Measurements from ENCODE around the gene MCM7.
A peak's percentile ranks its signal among the peaks of the same experiment; 100 is the strongest.

The MCM7 gene

DNA sequence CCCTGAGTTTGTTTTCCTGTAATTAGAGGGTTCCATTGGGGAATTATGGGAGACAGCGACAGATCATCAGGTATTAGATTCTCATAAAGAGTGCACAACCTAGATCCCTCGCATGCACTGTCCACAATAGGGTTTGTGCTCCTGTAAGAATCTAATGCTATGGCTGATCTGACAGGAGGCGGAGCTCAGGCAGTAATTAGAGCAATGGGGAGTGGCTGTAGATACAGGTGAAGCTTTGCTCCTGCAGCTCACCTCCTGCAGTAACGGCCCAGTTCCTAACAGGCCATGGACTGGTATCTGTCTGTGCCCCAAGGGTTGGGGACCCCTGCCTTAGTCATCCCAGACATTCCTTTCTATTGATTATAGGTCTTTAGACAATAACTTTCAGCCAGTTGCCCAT, 52.5 kb downstream of the MCM7 start:
- Mint-ChIP-seq H3K4me3 (peak overlapping the region; percentile 47), H3K27me3 (no peaks in the 10 kb centered on the region), H3K9me3 (no peaks in the 10 kb centered on the region), H3K27ac (ENCODE audit: low read depth) (peak overlapping the region; percentile 26), H3K36me3 (ENCODE audit: insufficient read depth) (peaks cover 2% of the 10 kb centered on the region), H3K4me1 (peaks cover 15% of the 10 kb centered on the region)
- no peak for ATAC-seq (replicated peaks; ENCODE audit: extremely low read depth, poor library complexity, severe bottlenecking)
- no peak for DNase-seq (ENCODE audit: low spot score in 2 of 2)

DNA sequence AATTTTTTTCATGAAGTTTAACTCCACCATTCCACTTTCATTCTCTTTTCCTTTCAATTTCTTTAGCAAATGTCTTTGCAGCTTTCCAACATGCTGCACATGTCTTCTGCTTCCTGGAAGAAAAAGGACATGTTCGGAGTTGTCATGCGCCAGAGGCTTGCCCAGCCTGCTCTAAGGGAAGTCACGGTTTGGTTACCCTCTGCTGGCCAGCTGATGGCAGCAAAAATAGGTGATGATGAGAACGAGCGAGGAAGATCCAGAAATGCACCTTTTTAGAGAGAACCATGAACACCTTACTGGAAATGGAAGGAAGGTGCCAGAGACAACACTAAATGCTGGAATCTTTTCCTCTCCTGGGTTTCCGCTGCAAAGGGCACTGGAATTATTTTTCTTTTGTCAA, 56.5 kb downstream of the MCM7 start:
- ATAC-seq (replicated peaks; ENCODE audit: extremely low read depth, poor library complexity, severe bottlenecking) (no peak), DNase-seq (ENCODE audit: low spot score in 2 of 2) (no peak)
- no peak overlapping the region for H3K4me3 Mint-ChIP-seq
- no peaks in the 10 kb centered on the region for H3K27me3 Mint-ChIP-seq
- no peak overlapping the region for H3K27ac Mint-ChIP-seq (ENCODE audit: low read depth)
- H3K36me3 Mint-ChIP-seq (ENCODE audit: insufficient read depth): no peaks in the 10 kb centered on the region
- no peaks in the 10 kb centered on the region for H3K9me3 Mint-ChIP-seq
- H3K4me1 Mint-ChIP-seq: peaks cover 5% of the 10 kb centered on the region

Data from central memory CD8-positive, alpha-beta T cell (primary cell).